HFF-Myc (cell line): ENCODE data around the gene LGALS7B.
"Not testable (repeated sequence)": the region's sequence is repeated elsewhere in the genome, so short reads cannot be mapped to it uniquely, and the experiment has no call there.

Experiments
- DNase-seq: peaks from one replicate; pipeline ENCODE4 v3.0.0-alpha.2; 2011; ENCODE audit warnings: low read depth; ENCODE audit errors: extremely low read depth
- H3K4me3 ChIP-seq: replicated peaks from 2 replicates; pipeline ENCODE4 v1.5.1; 2011; ENCODE audit warnings: low read depth, mild to moderate bottlenecking, control low read depth, low read length
- CTCF ChIP-seq: IDR thresholded peaks from 2 replicates; pipeline ENCODE4 v1.5.1; 2012; ENCODE audit warnings: mild to moderate bottlenecking, low read depth, low read length, control low read depth; ENCODE audit errors: missing control alignments

Gene LGALS7B

GRCh38 chr19:38774181-38774950, 14.6 kb upstream of the LGALS7B start:
- no peak overlapping the region for H3K4me3 ChIP-seq
- no peak for DNase-seq
- TF ChIP-seq CTCF, result no peak

GRCh38 chr19:38778733-38779132, 10.3 kb upstream of the LGALS7B start:
- TF ChIP-seq CTCF, result no peak
- DNase-seq, result no peak
- no peak overlapping the region for H3K4me3 ChIP-seq

- no peak for DNase-seq
- no peak overlapping the region for H3K4me3 ChIP-seq
- TF ChIP-seq CTCF, result no peak
These were observed 8.6 kb upstream of the LGALS7B start for GRCh38 chr19:38780443-38780842.

- no peak for TF ChIP-seq CTCF
- no peak overlapping the region for H3K4me3 ChIP-seq
These were observed 7.9 kb upstream of the LGALS7B start for GRCh38 chr19:38781058-38781457.

GRCh38 chr19:38782212-38782611, 6.8 kb upstream of the LGALS7B start:
- not testable (repeated sequence) for DNase-seq, H3K4me3 ChIP-seq

More at GRCh38 chr19:38781058-38781457, 7.9 kb upstream of the LGALS7B start:
- DNase-seq, result no peak

- no peak overlapping the region for H3K4me3 ChIP-seq
- TF ChIP-seq CTCF, result no peak
- DNase-seq, result no peak
These were observed 4.8 kb upstream of the LGALS7B start for GRCh38 chr19:38784224-38784623.

GRCh38 chr19:38785187-38785699, 3.8 kb upstream of the LGALS7B start:
- TF ChIP-seq CTCF, result no peak
- H3K4me3 ChIP-seq, result no peak overlapping the region
- no peak for DNase-seq

- DNase-seq, result not testable (repeated sequence)
These were observed 2.9 kb upstream of the LGALS7B start for GRCh38 chr19:38786061-38786460.

More at GRCh38 chr19:38786061-38786460, 2.9 kb upstream of the LGALS7B start:
- H3K4me3 ChIP-seq, result not testable (repeated sequence)
